ENCODE results near the gene TUBG1. TPM values are rescaled to one million over a fixed set of nuclear protein-coding genes. Genes with fewer than 3 reads are reported as not detected.

TUBG1 gene
- total RNA-seq, 2 experiments from 2014 or later, result 113 to 114 TPM

- Histone ChIP-seq H3K27ac (ENCODE audit: low read depth, low read length, poor library complexity, severe bottlenecking) (peak within 1 kb of the TSS; percentile 93), H3K9me2 (ENCODE audit: insufficient read depth, low read length) (no peaks in the 10 kb centered on the region), H3K36me3 (ENCODE audit: insufficient read depth, low read length) (peaks cover 78% of the 10 kb centered on the region), H2AFZ (ENCODE audit: low read length) (peak within 1 kb of the TSS; percentile 22; the same call in 1 of the 2 replicates), H3K4me3 (ENCODE audit: low read depth, low read length, poor library complexity, severe bottlenecking) (peak within 1 kb of the TSS; percentile 84), H3K9me3 (ENCODE audit: low read length) (no peaks in the 10 kb centered on the region), H3K79me2 (ENCODE audit: insufficient read depth, low read depth, low read length) (peaks cover 21% of the 10 kb centered on the region), H4K20me1 (ENCODE audit: insufficient read depth, low read length) (peaks cover 4% of the 10 kb centered on the region; the same call in 1 of the 2 replicates), H3K4me1 (ENCODE audit: insufficient read depth, low read length, poor library complexity, severe bottlenecking) (peaks cover 48% of the 10 kb centered on the region), H3K4me2 (ENCODE audit: low read length) (peak within 1 kb of the TSS; percentile 97)
- POLR2A ChIA-PET, result interaction anchor here (0.5 to 2.8 kb wide), 17 partner anchors 10 to 333 kb away, joined by 3 to 12 read pairs (median 5); partner anchors contain the start of genes PLEKHH3, RETREG3, TUBG1 and VPS25
- TSS peak; percentile 86 for BruUV-seq (replicated peaks)
- peak; percentile 60; the same call in 1 of the 2 replicates for TF ChIP-seq CTCF (conservative IDR thresholded peaks at IDR 0.05; ENCODE audit: low read length)
- TF ChIP-seq EZH2phosphoT487 (IDR thresholded peaks at IDR 0.05; ENCODE audit: borderline replicate concordance, low read depth, low read length), result no peak
- peak; percentile 95 for DNase-seq (ENCODE audit: low spot score)
- intact Hi-C loops (cut with micrococcal nuclease; ENCODE audit: unreplicated experiment), result loop anchor here (1.0 to 10.0 kb wide), 7 partner anchors 29 to 247 kb away; partner anchors contain the start of gene BECN1
- CTCF ChIA-PET (ENCODE audit: unreplicated experiment), result interaction anchor here (1.1 to 2.3 kb wide), 9 partner anchors 9 to 186 kb away, joined by 5 to 19 read pairs (median 8); partner anchors contain the start of genes CCR10, MLX, PLEKHH3 and RETREG3
Observed at GRCh38 chr17:42577532-42578281, 31.8 kb upstream of the TUBG1 start, which contains the start of gene PSMC3IP. Gene PSMC3IP, minus strand, starts transcription at chr17:42577729. Its CDS starts 43 bp downstream, at chr17:42577686.

- Histone ChIP-seq H3K79me2 (ENCODE audit: insufficient read depth, low read depth, low read length) (peaks cover 21% of the 10 kb centered on the region), H3K27ac (ENCODE audit: low read depth, low read length, poor library complexity, severe bottlenecking) (peak overlapping the region; percentile 93), H4K20me1 (ENCODE audit: insufficient read depth, low read length) (peaks cover 4% of the 10 kb centered on the region; the same call in 1 of the 2 replicates), H3K9me2 (ENCODE audit: insufficient read depth, low read length) (no peaks in the 10 kb centered on the region), H3K4me2 (ENCODE audit: low read length) (peak overlapping the region; percentile 92), H2AFZ (ENCODE audit: low read length) (peak overlapping the region; percentile 22; the same call in 1 of the 2 replicates), H3K9me3 (ENCODE audit: low read length) (no peaks in the 10 kb centered on the region), H3K4me3 (ENCODE audit: low read depth, low read length, poor library complexity, severe bottlenecking) (peak overlapping the region; percentile 84), H3K4me1 (ENCODE audit: insufficient read depth, low read length, poor library complexity, severe bottlenecking) (peaks cover 48% of the 10 kb centered on the region), H3K36me3 (ENCODE audit: insufficient read depth, low read length) (peaks cover 78% of the 10 kb centered on the region)
- BruUV-seq (replicated peaks), result no TSS peak
- TF ChIP-seq CTCF (conservative IDR thresholded peaks at IDR 0.05; ENCODE audit: low read length) (peak; percentile 92), EZH2phosphoT487 (IDR thresholded peaks at IDR 0.05; ENCODE audit: borderline replicate concordance, low read depth, low read length) (no peak)
- peak; percentile 93 for DNase-seq (ENCODE audit: low spot score)
- ChIA-PET POLR2A (interaction anchor here (0.5 to 2.8 kb wide), 17 partner anchors 9 to 333 kb away, joined by 3 to 10 read pairs (median 4); partner anchors contain the start of genes PLEKHH3, RETREG3, TUBG1 and VPS25), CTCF (ENCODE audit: unreplicated experiment) (interaction anchor here (0.5 to 2.3 kb wide), 12 partner anchors 9 to 185 kb away, joined by 3 to 19 read pairs (median 6); partner anchors contain the start of genes CCR10, MLX, PLEKHH3 and RETREG3)
- intact Hi-C loops (cut with micrococcal nuclease; ENCODE audit: unreplicated experiment), result loop anchor here (1.0 to 10.0 kb wide), 6 partner anchors 30 to 246 kb away; partner anchors contain the start of gene BECN1
Observed at GRCh38 chr17:42578282-42578869, 31.1 kb upstream of the TUBG1 start.
